Lower leg skin (tissue), 4 donors: ENCODE measurements around the gene SPNS2. TPM values are rescaled to one million over a fixed set of nuclear protein-coding genes. Genes with fewer than 3 reads are reported as not detected.

Experiments
- DNase-seq, 2 donors: peaks; one replicate each; pipeline ENCODE4 v3.0.0-alpha.2; 2019; ENCODE audit warnings: low spot score in 2 of 2
- H3K4me3 ChIP-seq: fragments of 200-600 bp; sonication (generic); 2 replicates; pipeline ENCODE4 v1.5.1; 2017; ENCODE audit warnings: mild to moderate bottlenecking, low read depth; ENCODE audit not compliant: poor library complexity, severe bottlenecking
- POLR2A ChIP-seq, 2 donors: fragments of 450-650 bp; IDR thresholded peaks; one replicate each; pipeline ENCODE4 v1.6.1; 2016 to 2017; ENCODE audit warnings: antibody characterized with exemption in 2 of 2, mild to moderate bottlenecking in 1 of 2, moderate library complexity in 1 of 2
- WGBS, 2 donors: methylation state at CpG; one replicate each; pipeline ENCODE4 v1.1.5; 2018; 5-methylcytosine and 5-hydroxymethylcytosine counted together
- intact Hi-C: fragments of 100-400 bp; cut with DNase I; formaldehyde crosslinking; loops from one replicate; pipeline ENCODE4 v1.15.0; 2023; ENCODE audit warnings: low total_unique reads
- total RNA-seq, 4 donors: library from RNA; depleted of rRNA; stranded (reverse); fragments of >200 nt; gene quantifications; one replicate each; pipeline ENCODE4 v1.1.0, GENCODE V29; 2016
- TF ChIP-seq, protein P1 (sequence below), 3 donors: fragments of 450-650 bp; IDR thresholded peaks; one replicate each; pipeline ENCODE4 v1.5.1; 2016; ENCODE audit warnings: antibody characterized with exemption in 3 of 3, mild to moderate bottlenecking in 3 of 3, moderate library complexity in 2 of 3

The SPNS2 gene
- total RNA-seq, 4 donors from 2014 or later: 74.9 to 132 (median 87.5) TPM

DNA sequence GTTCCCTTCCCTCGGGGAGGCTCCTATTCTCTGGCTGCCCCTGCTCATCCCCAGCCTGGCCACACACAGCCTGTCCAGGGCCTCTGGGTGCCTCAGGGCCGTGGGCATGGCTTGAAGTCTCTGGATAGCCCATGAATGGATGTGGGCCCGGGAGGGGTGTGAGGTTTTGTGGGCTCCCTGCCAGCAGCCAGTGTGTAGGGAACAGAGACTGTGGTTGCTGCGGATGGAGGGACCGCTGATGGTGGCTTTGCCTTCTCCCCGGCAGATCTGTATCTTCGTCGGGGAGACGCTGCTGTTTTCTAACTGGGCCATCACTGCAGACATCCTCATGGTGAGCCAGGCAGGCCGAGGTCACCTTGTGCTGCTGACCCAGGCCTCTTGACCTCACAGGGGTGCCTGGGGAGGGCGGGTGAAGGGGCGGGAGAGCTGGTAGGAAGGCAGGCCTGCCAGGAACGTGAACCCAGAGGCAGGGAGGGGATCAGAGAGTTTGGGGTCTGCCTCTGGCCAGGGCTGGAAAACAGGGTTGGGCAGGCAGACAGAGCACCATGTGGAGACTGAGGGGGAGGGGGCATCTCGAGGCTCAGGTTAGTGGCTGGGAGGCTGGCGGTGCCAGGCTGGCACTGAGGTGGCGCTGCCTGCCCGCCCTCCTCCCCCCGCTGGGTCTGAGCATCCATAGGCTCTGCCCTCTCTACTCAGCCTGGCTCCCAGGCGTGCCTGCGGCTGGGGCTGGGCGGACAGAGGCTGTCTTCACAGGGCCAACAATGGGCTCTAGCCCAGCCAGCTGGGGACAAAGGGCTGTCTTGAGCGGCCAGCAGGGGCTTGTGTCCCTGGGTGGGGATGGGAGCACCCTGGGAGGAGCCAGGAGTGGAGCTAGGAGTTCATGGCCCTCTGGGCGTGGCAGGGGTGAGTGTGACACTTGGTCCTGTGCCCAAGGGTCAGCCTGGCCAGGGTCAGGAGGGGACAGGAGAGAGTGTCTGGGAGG is 35.1 kb downstream of the SPNS2 start:
- intact Hi-C loops: no loop called here
- DNase-seq: no peak
- no peak for TF ChIP-seq POLR2A (IDR thresholded peaks at IDR 0.05)
- TF ChIP-seq, protein P1, sequence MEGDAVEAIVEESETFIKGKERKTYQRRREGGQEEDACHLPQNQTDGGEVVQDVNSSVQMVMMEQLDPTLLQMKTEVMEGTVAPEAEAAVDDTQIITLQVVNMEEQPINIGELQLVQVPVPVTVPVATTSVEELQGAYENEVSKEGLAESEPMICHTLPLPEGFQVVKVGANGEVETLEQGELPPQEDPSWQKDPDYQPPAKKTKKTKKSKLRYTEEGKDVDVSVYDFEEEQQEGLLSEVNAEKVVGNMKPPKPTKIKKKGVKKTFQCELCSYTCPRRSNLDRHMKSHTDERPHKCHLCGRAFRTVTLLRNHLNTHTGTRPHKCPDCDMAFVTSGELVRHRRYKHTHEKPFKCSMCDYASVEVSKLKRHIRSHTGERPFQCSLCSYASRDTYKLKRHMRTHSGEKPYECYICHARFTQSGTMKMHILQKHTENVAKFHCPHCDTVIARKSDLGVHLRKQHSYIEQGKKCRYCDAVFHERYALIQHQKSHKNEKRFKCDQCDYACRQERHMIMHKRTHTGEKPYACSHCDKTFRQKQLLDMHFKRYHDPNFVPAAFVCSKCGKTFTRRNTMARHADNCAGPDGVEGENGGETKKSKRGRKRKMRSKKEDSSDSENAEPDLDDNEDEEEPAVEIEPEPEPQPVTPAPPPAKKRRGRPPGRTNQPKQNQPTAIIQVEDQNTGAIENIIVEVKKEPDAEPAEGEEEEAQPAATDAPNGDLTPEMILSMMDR (IDR thresholded peaks at IDR 0.05): no peak
- no peak overlapping the region for H3K4me3 ChIP-seq
- WGBS, 2 donors: 42 to 71% methylated on average over 19 to 23 of the region's 23 CpGs

DNA sequence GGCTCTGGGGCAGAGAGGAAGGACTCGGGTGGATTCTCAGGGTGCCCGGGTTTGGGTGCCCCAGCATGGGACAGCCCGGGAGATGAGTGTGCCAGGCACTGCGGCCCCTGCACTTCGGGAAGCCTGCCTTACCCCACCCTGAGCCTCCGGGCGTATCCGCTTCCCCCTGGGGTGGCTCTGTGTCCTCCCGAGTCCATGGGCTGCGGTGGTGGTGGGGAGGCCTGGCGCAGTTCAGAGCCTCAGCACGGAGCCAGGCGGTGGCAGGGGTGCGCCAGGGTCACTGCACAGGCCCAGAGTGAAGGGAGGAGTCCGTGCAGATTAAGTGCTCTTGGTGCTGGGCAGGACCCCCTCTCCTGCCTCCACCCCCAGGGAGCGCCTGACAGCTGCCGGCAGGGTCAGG is 35.8 kb downstream of the SPNS2 start:
- no peak for TF ChIP-seq POLR2A (IDR thresholded peaks at IDR 0.05)
- TF ChIP-seq, protein P1 (IDR thresholded peaks at IDR 0.05): no peak
- no peak overlapping the region for H3K4me3 ChIP-seq
- DNase-seq: no peak
- 41 to 49% methylated on average over 8 to 17 of the region's 17 CpGs for WGBS, 2 donors
- intact Hi-C loops: no loop called here

- H3K4me3 ChIP-seq: no peak overlapping the region
- 61 to 65% methylated on average over 26 to 27 of the region's 27 CpGs for WGBS, 2 donors
- TF ChIP-seq POLR2A (IDR thresholded peaks at IDR 0.05): no peak
- TF ChIP-seq, protein P1 (IDR thresholded peaks at IDR 0.05): no peak
- intact Hi-C loops: no loop called here
- DNase-seq: no peak
Measured at GRCh38 chr17:4534928-4535666, 36.4 kb downstream of the SPNS2 start.

- TF ChIP-seq, protein P1 (IDR thresholded peaks at IDR 0.05): no peak
- TF ChIP-seq POLR2A (IDR thresholded peaks at IDR 0.05): no peak
- no peak overlapping the region for H3K4me3 ChIP-seq
- no peak for DNase-seq
- 76 to 83% methylated on average over 9 to 16 of the region's 19 CpGs for WGBS, 2 donors
- intact Hi-C loops: no loop called here
Measured at GRCh38 chr17:4535667-4536258, 37.1 kb downstream of the SPNS2 start.

GRCh38 chr17:4536259-4536741 is 37.6 kb downstream of the SPNS2 start:
- no peak for DNase-seq
- intact Hi-C loops: no loop called here
- no peak overlapping the region for H3K4me3 ChIP-seq
- 46 to 49% methylated on average over 6 to 19 of the region's 19 CpGs for WGBS, 2 donors
- no peak for TF ChIP-seq POLR2A (IDR thresholded peaks at IDR 0.05)
